ENCODE measurements around the gene TGFBR2. TPM values are rescaled to one million over a fixed set of nuclear protein-coding genes. Genes with fewer than 3 reads are reported as not detected.

The TGFBR2 gene
- total and polyA plus RNA-seq, 2 of the 13 experiments (the other 11 are each of a cell fraction or from before 2014, with no cell fraction given), result 82.2 to 187 TPM

DNA sequence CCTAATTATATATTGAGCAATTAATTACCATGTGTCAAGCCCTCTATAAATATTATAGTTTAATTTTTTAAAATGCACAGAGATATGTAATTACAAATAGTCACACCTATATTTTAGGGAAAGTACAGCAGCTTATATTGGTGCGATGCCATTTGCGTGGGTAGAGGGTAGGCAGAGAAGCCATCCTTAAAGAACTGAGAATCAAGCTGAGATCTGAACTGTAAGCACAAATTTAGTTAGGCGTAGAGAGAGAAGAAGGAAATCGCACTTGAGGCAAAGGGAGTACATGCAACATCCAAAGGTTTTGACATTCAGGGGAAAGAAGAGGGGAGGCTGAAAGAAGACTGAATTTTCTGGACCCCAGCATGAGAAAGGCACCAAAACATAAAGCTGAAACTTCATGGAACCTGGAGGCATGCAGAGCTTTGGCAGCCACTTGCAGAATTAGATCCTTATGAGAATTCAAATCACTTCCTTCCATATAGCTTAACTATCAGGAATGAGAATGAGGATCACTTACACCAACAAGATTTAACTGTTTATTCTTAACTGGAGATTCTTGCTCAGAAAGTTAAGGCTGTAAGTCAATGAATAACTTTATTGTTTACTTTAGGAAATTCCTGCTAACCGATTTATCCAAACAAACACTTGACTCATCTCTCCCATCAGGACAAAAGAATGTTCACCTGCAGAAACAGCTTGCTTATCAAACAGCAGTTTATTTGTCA, 114.3 kb downstream of the TGFBR2 start (continued):
- TF ChIP-seq, protein P1, sequence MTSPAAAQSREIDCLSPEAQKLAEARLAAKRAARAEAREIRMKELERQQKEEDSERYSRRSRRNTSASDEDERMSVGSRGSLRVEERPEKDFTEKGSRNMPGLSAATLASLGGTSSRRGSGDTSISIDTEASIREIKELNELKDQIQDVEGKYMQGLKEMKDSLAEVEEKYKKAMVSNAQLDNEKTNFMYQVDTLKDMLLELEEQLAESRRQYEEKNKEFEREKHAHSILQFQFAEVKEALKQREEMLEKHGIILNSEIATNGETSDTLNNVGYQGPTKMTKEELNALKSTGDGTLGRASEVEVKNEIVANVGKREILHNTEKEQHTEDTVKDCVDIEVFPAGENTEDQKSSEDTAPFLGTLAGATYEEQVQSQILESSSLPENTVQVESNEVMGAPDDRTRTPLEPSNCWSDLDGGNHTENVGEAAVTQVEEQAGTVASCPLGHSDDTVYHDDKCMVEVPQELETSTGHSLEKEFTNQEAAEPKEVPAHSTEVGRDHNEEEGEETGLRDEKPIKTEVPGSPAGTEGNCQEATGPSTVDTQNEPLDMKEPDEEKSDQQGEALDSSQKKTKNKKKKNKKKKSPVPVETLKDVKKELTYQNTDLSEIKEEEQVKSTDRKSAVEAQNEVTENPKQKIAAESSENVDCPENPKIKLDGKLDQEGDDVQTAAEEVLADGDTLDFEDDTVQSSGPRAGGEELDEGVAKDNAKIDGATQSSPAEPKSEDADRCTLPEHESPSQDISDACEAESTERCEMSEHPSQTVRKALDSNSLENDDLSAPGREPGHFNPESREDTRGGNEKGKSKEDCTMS (CRISPR knock-in tag; conservative IDR thresholded peaks at IDR 0.05), result no peak
- TF ChIP-seq ZBTB7A (CRISPR knock-in tag; IDR thresholded peaks at IDR 0.05) (no peak), DPF2 (CRISPR knock-in tag; IDR thresholded peaks at IDR 0.05; ENCODE audit: borderline replicate concordance, low read depth) (peak; percentile 76; the same call in 1 of the 2 replicates), FIP1L1 (IDR thresholded peaks at IDR 0.05; ENCODE audit: borderline replicate concordance, insufficient read depth, low read depth, low read length) (no peak), HDAC2 (CRISPR knock-in tag; IDR thresholded peaks at IDR 0.05) (peak; percentile 74), GABPA (IDR thresholded peaks at IDR 0.05; ENCODE audit: low read depth, low read length) (no peak), GABPA (CRISPR knock-in tag; IDR thresholded peaks at IDR 0.05; ENCODE audit: low read depth) (no peak), KLF12 (CRISPR knock-in tag; IDR thresholded peaks at IDR 0.05; ENCODE audit: borderline replicate concordance) (no peak), SIX1 (CRISPR knock-in tag; IDR thresholded peaks at IDR 0.05; ENCODE audit: borderline replicate concordance) (no peak)
- TF ChIP-seq, protein P2, sequence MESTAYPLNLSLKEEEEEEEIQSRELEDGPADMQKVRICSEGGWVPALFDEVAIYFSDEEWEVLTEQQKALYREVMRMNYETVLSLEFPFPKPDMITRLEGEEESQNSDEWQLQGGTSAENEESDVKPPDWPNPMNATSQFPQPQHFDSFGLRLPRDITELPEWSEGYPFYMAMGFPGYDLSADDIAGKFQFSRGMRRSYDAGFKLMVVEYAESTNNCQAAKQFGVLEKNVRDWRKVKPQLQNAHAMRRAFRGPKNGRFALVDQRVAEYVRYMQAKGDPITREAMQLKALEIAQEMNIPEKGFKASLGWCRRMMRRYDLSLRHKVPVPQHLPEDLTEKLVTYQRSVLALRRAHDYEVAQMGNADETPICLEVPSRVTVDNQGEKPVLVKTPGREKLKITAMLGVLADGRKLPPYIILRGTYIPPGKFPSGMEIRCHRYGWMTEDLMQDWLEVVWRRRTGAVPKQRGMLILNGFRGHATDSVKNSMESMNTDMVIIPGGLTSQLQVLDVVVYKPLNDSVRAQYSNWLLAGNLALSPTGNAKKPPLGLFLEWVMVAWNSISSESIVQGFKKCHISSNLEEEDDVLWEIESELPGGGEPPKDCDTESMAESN (CRISPR knock-in tag; conservative IDR thresholded peaks at IDR 0.05), result no peak
- TF ChIP-seq, protein P3, sequence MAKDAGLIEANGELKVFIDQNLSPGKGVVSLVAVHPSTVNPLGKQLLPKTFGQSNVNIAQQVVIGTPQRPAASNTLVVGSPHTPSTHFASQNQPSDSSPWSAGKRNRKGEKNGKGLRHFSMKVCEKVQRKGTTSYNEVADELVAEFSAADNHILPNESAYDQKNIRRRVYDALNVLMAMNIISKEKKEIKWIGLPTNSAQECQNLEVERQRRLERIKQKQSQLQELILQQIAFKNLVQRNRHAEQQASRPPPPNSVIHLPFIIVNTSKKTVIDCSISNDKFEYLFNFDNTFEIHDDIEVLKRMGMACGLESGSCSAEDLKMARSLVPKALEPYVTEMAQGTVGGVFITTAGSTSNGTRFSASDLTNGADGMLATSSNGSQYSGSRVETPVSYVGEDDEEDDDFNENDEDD (CRISPR knock-in tag; IDR thresholded peaks at IDR 0.05; ENCODE audit: borderline replicate concordance), result no peak
- TF ChIP-seq, protein P4, sequence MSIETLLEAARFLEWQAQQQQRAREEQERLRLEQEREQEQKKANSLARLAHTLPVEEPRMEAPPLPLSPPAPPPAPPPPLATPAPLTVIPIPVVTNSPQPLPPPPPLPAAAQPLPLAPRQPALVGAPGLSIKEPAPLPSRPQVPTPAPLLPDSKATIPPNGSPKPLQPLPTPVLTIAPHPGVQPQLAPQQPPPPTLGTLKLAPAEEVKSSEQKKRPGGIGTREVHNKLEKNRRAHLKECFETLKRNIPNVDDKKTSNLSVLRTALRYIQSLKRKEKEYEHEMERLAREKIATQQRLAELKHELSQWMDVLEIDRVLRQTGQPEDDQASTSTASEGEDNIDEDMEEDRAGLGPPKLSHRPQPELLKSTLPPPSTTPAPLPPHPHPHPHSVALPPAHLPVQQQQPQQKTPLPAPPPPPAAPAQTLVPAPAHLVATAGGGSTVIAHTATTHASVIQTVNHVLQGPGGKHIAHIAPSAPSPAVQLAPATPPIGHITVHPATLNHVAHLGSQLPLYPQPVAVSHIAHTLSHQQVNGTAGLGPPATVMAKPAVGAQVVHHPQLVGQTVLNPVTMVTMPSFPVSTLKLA (IDR thresholded peaks at IDR 0.05), result no peak
- TF ChIP-seq, protein P5, sequence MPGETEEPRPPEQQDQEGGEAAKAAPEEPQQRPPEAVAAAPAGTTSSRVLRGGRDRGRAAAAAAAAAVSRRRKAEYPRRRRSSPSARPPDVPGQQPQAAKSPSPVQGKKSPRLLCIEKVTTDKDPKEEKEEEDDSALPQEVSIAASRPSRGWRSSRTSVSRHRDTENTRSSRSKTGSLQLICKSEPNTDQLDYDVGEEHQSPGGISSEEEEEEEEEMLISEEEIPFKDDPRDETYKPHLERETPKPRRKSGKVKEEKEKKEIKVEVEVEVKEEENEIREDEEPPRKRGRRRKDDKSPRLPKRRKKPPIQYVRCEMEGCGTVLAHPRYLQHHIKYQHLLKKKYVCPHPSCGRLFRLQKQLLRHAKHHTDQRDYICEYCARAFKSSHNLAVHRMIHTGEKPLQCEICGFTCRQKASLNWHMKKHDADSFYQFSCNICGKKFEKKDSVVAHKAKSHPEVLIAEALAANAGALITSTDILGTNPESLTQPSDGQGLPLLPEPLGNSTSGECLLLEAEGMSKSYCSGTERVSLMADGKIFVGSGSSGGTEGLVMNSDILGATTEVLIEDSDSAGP (CRISPR knock-in tag; IDR thresholded peaks at IDR 0.05; ENCODE audit: borderline replicate concordance), result no peak
- TF ChIP-seq, protein P6, sequence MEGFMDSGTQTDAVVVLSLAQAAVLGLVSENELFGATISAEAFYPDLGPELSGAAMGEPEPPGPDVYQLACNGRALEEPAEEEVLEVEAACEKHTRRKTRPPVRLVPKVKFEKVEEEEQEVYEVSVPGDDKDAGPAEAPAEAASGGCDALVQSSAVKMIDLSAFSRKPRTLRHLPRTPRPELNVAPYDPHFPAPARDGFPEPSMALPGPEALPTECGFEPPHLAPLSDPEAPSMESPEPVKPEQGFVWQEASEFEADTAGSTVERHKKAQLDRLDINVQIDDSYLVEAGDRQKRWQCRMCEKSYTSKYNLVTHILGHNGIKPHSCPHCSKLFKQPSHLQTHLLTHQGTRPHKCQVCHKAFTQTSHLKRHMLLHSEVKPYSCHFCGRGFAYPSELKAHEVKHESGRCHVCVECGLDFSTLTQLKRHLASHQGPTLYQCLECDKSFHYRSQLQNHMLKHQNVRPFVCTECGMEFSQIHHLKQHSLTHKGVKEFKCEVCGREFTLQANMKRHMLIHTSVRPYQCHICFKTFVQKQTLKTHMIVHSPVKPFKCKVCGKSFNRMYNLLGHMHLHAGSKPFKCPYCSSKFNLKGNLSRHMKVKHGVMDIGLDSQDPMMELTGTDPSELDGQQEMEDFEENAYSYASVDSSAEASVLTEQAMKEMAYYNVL (CRISPR knock-in tag; IDR thresholded peaks at IDR 0.05; ENCODE audit: borderline replicate concordance), result no peak

Data from HepG2 (cell line).